ENCODE results near the gene ADGRV1.

ADGRV1 gene

DNA sequence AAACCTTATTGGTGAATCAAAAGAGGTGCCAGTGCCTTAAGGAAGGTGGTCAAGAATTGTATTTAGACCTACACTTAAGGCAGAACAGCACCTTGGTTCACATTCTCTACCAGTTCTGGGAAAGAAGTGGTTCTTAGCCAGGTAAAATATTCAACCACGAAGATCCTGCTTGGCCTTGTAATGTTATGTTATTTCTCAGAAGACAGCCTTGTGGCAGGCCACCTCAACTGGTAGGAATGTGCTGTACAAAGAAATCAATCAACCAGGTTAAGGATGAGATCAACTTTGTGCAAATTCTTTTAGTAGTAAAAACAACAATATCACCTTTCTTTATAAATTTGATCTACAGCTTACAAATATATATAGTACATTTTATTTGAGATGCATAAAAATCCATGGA lies 577.7 kb downstream of the ADGRV1 start:
- TF ChIP-seq EZH2 (IDR thresholded peaks at IDR 0.05) (no peak), FOXP2 (optimal IDR thresholded peaks at IDR 0.05; ENCODE audit: control extremely low read depth, extremely low read length, insufficient read depth) (no peak), POLR2AphosphoS5 (IDR thresholded peaks at IDR 0.05; ENCODE audit: borderline replicate concordance, low read depth, low read length) (no peak)
- Histone ChIP-seq H3K9me3 (ENCODE audit: low read depth, low read length) (no peaks in the 10 kb centered on the region), H3K36me3 (ENCODE audit: insufficient read depth, low read length) (no peaks in the 10 kb centered on the region), H3K9ac (ENCODE audit: insufficient read length) (no peak overlapping the region), H3K27ac (no peak overlapping the region), H3K4me3 (no peak overlapping the region)
- DNase-seq (ENCODE audit: low read depth, low spot score) = no peak

GRCh38 chr5:91137647-91138046 lies 579.0 kb downstream of the ADGRV1 start:
- H3K4me3 ChIP-seq = no peak overlapping the region
- no peak for DNase-seq (ENCODE audit: low read depth, low spot score)
- TF ChIP-seq POLR2AphosphoS5 (IDR thresholded peaks at IDR 0.05; ENCODE audit: borderline replicate concordance, low read depth, low read length) = no peak
- no peak for TF ChIP-seq EZH2 (IDR thresholded peaks at IDR 0.05)
- TF ChIP-seq FOXP2 (optimal IDR thresholded peaks at IDR 0.05; ENCODE audit: control extremely low read depth, extremely low read length, insufficient read depth) = no peak

DNA sequence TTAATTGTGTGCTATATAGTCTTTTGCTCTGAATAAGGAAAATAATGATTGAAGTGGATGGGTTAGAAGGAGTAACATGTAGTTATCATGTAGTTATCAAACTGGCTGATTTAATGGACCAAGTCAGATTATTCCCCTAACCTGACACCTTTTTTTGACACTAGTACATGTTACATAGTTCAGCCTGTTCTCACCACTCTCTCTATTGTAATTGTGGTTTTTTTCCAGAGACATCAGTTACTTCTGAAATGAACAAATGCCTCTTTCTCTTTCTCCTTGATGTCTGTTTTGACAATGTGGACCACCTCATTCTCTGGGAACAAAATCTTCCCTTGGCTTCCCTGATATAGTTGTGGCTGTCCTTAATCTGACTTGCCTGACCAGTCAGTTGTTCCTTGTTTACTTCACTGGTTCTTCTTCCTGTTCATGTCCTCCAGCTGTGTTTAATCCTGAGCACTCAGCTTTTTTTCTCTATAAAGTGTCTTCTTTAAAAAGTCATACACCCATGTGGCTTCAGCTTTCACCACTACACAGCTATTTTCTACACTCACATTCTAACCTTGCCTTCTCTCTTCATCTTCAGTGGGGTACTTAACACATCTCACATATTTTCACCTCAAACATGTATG lies 581.1 kb downstream of the ADGRV1 start:
- no peaks in the 10 kb centered on the region for H3K9me3 ChIP-seq (ENCODE audit: low read depth, low read length)
- H3K9ac ChIP-seq (ENCODE audit: insufficient read length) = no peak overlapping the region
- no peak for DNase-seq (ENCODE audit: low read depth, low spot score)
- H3K36me3 ChIP-seq (ENCODE audit: insufficient read depth, low read length) = no peaks in the 10 kb centered on the region
- no peak for TF ChIP-seq FOXP2 (optimal IDR thresholded peaks at IDR 0.05; ENCODE audit: control extremely low read depth, extremely low read length, insufficient read depth)
- no peak for TF ChIP-seq EZH2 (IDR thresholded peaks at IDR 0.05)
- TF ChIP-seq POLR2AphosphoS5 (IDR thresholded peaks at IDR 0.05; ENCODE audit: borderline replicate concordance, low read depth, low read length) = no peak
- no peak overlapping the region for H3K4me3 ChIP-seq
- no peak overlapping the region for H3K27ac ChIP-seq

More at GRCh38 chr5:91137647-91138046, 579.0 kb downstream of the ADGRV1 start:
- no peak overlapping the region for H3K27ac ChIP-seq
- no peaks in the 10 kb centered on the region for H3K36me3 ChIP-seq (ENCODE audit: insufficient read depth, low read length)
- no peaks in the 10 kb centered on the region for H3K9me3 ChIP-seq (ENCODE audit: low read depth, low read length)
- H3K9ac ChIP-seq (ENCODE audit: insufficient read length) = no peak overlapping the region

DNA sequence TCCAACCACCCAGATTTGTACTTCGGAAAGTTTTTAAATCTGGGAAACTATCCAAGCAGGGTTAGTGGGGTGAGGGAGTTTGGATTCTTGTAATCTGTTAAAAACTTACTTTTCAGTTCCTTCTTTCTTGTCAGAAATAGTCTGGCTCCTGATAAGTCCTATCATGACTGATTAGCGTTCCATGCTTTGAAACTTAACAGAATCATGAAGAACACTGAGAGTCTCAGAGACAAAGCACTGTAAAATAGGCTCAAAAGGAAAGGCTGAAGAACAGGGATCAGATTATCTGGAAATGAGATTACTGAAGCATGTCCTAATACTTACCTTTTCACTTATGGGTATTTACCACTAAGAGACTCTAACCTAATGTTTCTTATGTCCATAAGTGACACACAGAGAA lies 582.1 kb downstream of the ADGRV1 start:
- no peak for DNase-seq (ENCODE audit: low read depth, low spot score)
- H3K9me3 ChIP-seq (ENCODE audit: low read depth, low read length) = no peaks in the 10 kb centered on the region
- H3K4me3 ChIP-seq = no peak overlapping the region
- H3K27ac ChIP-seq = no peak overlapping the region
- no peaks in the 10 kb centered on the region for H3K36me3 ChIP-seq (ENCODE audit: insufficient read depth, low read length)
- no peak overlapping the region for H3K9ac ChIP-seq (ENCODE audit: insufficient read length)
- TF ChIP-seq EZH2 (IDR thresholded peaks at IDR 0.05) = no peak
- TF ChIP-seq FOXP2 (optimal IDR thresholded peaks at IDR 0.05; ENCODE audit: control extremely low read depth, extremely low read length, insufficient read depth) = no peak
- no peak for TF ChIP-seq POLR2AphosphoS5 (IDR thresholded peaks at IDR 0.05; ENCODE audit: borderline replicate concordance, low read depth, low read length)

- no peak for TF ChIP-seq FOXP2 (optimal IDR thresholded peaks at IDR 0.05; ENCODE audit: control extremely low read depth, extremely low read length, insufficient read depth)
- TF ChIP-seq POLR2AphosphoS5 (IDR thresholded peaks at IDR 0.05; ENCODE audit: borderline replicate concordance, low read depth, low read length) = no peak
- no peak for TF ChIP-seq EZH2 (IDR thresholded peaks at IDR 0.05)
- Histone ChIP-seq H3K27ac (no peak overlapping the region), H3K9ac (ENCODE audit: insufficient read length) (no peak overlapping the region), H3K36me3 (ENCODE audit: insufficient read depth, low read length) (no peaks in the 10 kb centered on the region), H3K4me3 (no peak overlapping the region), H3K9me3 (ENCODE audit: low read depth, low read length) (no peaks in the 10 kb centered on the region)
- DNase-seq (ENCODE audit: low read depth, low spot score) = no peak
These were observed 583.0 kb downstream of the ADGRV1 start for GRCh38 chr5:91141642-91142041.

DNA sequence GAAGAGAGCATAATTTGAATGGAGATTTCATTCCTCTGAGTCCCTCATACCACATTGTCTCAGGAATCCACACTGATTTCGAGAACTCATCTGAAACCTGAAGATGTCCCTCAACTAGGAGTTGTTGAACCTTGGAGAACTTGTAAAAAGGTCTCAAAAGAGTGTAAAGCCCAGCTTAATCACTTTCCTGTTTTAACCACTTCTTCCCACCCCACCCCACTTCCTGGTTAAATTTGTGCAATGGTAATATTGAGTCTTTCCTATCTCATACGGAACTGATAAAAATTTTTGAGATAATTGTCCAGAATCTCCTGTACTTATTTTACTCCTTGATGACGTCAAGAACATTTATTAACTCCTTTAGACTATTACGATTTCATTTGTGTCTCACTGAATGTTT lies 583.8 kb downstream of the ADGRV1 start:
- TF ChIP-seq FOXP2 (optimal IDR thresholded peaks at IDR 0.05; ENCODE audit: control extremely low read depth, extremely low read length, insufficient read depth) (no peak), POLR2AphosphoS5 (IDR thresholded peaks at IDR 0.05; ENCODE audit: borderline replicate concordance, low read depth, low read length) (no peak), EZH2 (IDR thresholded peaks at IDR 0.05) (no peak)

GRCh38 chr5:91142819-91143218 lies 584.2 kb downstream of the ADGRV1 start:
- Histone ChIP-seq H3K9ac (ENCODE audit: insufficient read length) (no peak overlapping the region), H3K9me3 (ENCODE audit: low read depth, low read length) (no peaks in the 10 kb centered on the region), H3K36me3 (ENCODE audit: insufficient read depth, low read length) (no peaks in the 10 kb centered on the region), H3K4me3 (no peak overlapping the region), H3K27ac (no peak overlapping the region)
- no peak for TF ChIP-seq POLR2AphosphoS5 (IDR thresholded peaks at IDR 0.05; ENCODE audit: borderline replicate concordance, low read depth, low read length)
- no peak for TF ChIP-seq EZH2 (IDR thresholded peaks at IDR 0.05)
- TF ChIP-seq FOXP2 (optimal IDR thresholded peaks at IDR 0.05; ENCODE audit: control extremely low read depth, extremely low read length, insufficient read depth) = no peak
- no peak for DNase-seq (ENCODE audit: low read depth, low spot score)

More for the DNA sequence above, 583.8 kb downstream of the ADGRV1 start:
- Histone ChIP-seq H3K36me3 (ENCODE audit: insufficient read depth, low read length) (no peaks in the 10 kb centered on the region), H3K4me3 (no peak overlapping the region), H3K9me3 (ENCODE audit: low read depth, low read length) (no peaks in the 10 kb centered on the region), H3K27ac (no peak overlapping the region), H3K9ac (ENCODE audit: insufficient read length) (no peak overlapping the region)
- no peak for DNase-seq (ENCODE audit: low read depth, low spot score)

GRCh38 chr5:91143840-91144239 lies 585.2 kb downstream of the ADGRV1 start:
- TF ChIP-seq FOXP2 (optimal IDR thresholded peaks at IDR 0.05; ENCODE audit: control extremely low read depth, extremely low read length, insufficient read depth) = no peak
- TF ChIP-seq EZH2 (IDR thresholded peaks at IDR 0.05) = no peak
- no peak for TF ChIP-seq POLR2AphosphoS5 (IDR thresholded peaks at IDR 0.05; ENCODE audit: borderline replicate concordance, low read depth, low read length)
- no peak for DNase-seq (ENCODE audit: low read depth, low spot score)
- Histone ChIP-seq H3K9me3 (ENCODE audit: low read depth, low read length) (no peaks in the 10 kb centered on the region), H3K9ac (ENCODE audit: insufficient read length) (no peak overlapping the region), H3K4me3 (no peak overlapping the region), H3K36me3 (ENCODE audit: insufficient read depth, low read length) (no peaks in the 10 kb centered on the region), H3K27ac (no peak overlapping the region)

Data from SK-N-MC (cell line).